A673 (cell line): ENCODE measurements around the gene MAGEF1. TPM values are rescaled to one million over a fixed set of nuclear protein-coding genes. Genes with fewer than 3 reads are reported as not detected.

Experiments used
- BruUV-seq: library from RNA; stranded (reverse); fragments of 400-500 nt; replicated peaks from 2 replicates; lab custom pipeline; 2021; lab: Mats Ljungman, UMichigan
- CTCF ChIA-PET: fragments of 300-600 bp; sonication (Branson Sonifier 250); formaldehyde crosslinking; loops from one replicate; lab custom pipeline; 2022; ENCODE audit warnings: antibody characterized with exemption; lab: Charles Lee
- POLR2A ChIA-PET: fragments of 300-600 bp; sonication (Branson Sonifier 250); formaldehyde crosslinking; loops from one replicate; lab custom pipeline; 2022; ENCODE audit warnings: antibody characterized with exemption; ENCODE audit not compliant: low non-redundant PET; lab: Charles Lee
- DNase-seq: peaks from one replicate; pipeline ENCODE4 v3.0.0-alpha.2; 2015; ENCODE audit warnings: low spot score
- H3K27ac ChIP-seq: fragments of 200-600 bp; sonication (generic); 2 replicates; pipeline ENCODE4 v1.5.1; 2016; ENCODE audit warnings: mixed run types, low read depth, mild to moderate bottlenecking, mixed read lengths, antibody characterized with exemption, low read length; ENCODE audit not compliant: poor library complexity, severe bottlenecking
- H3K27me3 ChIP-seq: fragments of 200-600 bp; sonication (generic); replicated peaks from 2 replicates; pipeline ENCODE4 v1.6.1; 2017; ENCODE audit warnings: mixed run types, low read depth, mild to moderate bottlenecking, mixed read lengths, antibody characterized with exemption, low read length; ENCODE audit not compliant: insufficient read depth, poor library complexity
- H3K36me3 ChIP-seq: fragments of 200-600 bp; sonication (generic); 2 replicates; pipeline ENCODE4 v1.6.1; 2016; ENCODE audit warnings: mixed run types, mild to moderate bottlenecking, mixed read lengths, antibody characterized with exemption, low read length; ENCODE audit not compliant: insufficient read depth, poor library complexity, severe bottlenecking
- H3K4me1 ChIP-seq: fragments of 200-600 bp; sonication (generic); 2 replicates; pipeline ENCODE4 v1.6.1; 2017; ENCODE audit warnings: mixed run types, mild to moderate bottlenecking, mixed read lengths, antibody characterized with exemption, low read length; ENCODE audit not compliant: insufficient read depth, poor library complexity, severe bottlenecking
- H3K4me3 ChIP-seq: fragments of 200-600 bp; sonication (generic); 2 replicates; pipeline ENCODE4 v1.5.1; 2016; ENCODE audit warnings: low read depth, mixed run types, mild to moderate bottlenecking, mixed read lengths, low read length; ENCODE audit not compliant: poor library complexity, severe bottlenecking
- H3K9me3 ChIP-seq: fragments of 200-600 bp; sonication (generic); 2 replicates; pipeline ENCODE4 v1.6.1; 2016; ENCODE audit warnings: mixed run types, low read depth, mild to moderate bottlenecking, mixed read lengths, antibody characterized with exemption, low read length; ENCODE audit not compliant: poor library complexity, severe bottlenecking
- EZH2 ChIP-seq: fragments of 200-600 bp; sonication (generic); IDR thresholded peaks from 2 replicates; pipeline ENCODE4 v1.6.1; 2017; ENCODE audit warnings: borderline replicate concordance, low read depth, mild to moderate bottlenecking, mixed read lengths, antibody characterized with exemption, low read length; ENCODE audit not compliant: poor library complexity, severe bottlenecking
- intact Hi-C: fragments of 100-400 bp; cut with micrococcal nuclease; formaldehyde crosslinking; loops from one replicate; pipeline ENCODE4 v1.10.0; 2022; ENCODE audit not compliant: unreplicated experiment
- total RNA-seq: library from RNA; stranded (reverse); gene quantifications from 2 replicates; pipeline ENCODE4 v1.2.3, GENCODE V29; 2021
- TF ChIP-seq, protein P1 (sequence below): fragments of 300-800, 200-600 bp; sonication (generic); conservative IDR thresholded peaks from 2 replicates; pipeline ENCODE4 v1.5.1; 2017; ENCODE audit warnings: low read depth, mild to moderate bottlenecking, antibody characterized with exemption, low read length, moderate library complexity, mixed read lengths

Gene MAGEF1
- total RNA-seq, 1 experiment from 2014 or later = 47.6 TPM

DNA sequence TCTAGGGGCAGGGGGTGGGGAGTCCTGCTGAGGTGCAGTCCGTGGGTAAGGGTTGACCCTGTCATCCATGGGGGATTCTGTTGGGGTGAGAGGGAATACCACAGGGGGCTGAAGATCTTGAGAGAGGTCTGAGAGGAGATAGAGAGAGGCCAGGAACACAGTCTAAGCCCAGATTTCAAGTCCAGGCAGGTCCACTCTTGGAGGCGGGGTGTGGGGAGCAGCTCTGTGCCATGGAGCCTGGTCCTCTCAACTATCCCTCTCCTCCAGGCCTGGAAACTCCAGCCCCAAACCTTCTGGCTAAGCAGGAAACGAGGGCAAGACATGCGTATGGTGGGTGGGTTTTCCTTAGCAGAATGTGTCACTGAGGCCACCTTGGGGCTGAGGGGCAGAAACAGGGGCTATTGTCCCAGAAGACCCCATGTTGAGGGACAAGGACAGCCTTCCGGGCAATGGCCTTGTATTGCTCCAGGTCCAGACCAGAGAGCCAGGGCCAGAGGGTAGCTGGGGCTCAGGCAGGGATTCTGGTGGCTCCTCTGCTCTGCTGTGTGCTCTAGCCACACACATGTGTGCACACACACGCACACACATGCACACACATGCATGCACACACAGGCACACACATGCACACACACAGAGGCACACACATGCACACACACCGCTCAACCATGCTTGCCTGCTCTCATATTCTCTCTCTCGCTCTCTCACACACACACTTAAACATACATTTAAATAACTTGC, 48.6 kb upstream of the MAGEF1 start:
- H3K36me3 ChIP-seq = no peaks in the 10 kb centered on the region
- no peaks in the 10 kb centered on the region for H3K27me3 ChIP-seq
- intact Hi-C loops = no loop called here
- DNase-seq = no peak
- no TSS peak for BruUV-seq
- CTCF ChIA-PET = no interaction called here
- H3K9me3 ChIP-seq = no peaks in the 10 kb centered on the region
- TF ChIP-seq EZH2 = no peak
- TF ChIP-seq, protein P1, sequence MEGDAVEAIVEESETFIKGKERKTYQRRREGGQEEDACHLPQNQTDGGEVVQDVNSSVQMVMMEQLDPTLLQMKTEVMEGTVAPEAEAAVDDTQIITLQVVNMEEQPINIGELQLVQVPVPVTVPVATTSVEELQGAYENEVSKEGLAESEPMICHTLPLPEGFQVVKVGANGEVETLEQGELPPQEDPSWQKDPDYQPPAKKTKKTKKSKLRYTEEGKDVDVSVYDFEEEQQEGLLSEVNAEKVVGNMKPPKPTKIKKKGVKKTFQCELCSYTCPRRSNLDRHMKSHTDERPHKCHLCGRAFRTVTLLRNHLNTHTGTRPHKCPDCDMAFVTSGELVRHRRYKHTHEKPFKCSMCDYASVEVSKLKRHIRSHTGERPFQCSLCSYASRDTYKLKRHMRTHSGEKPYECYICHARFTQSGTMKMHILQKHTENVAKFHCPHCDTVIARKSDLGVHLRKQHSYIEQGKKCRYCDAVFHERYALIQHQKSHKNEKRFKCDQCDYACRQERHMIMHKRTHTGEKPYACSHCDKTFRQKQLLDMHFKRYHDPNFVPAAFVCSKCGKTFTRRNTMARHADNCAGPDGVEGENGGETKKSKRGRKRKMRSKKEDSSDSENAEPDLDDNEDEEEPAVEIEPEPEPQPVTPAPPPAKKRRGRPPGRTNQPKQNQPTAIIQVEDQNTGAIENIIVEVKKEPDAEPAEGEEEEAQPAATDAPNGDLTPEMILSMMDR = no peak
- H3K4me3 ChIP-seq = no peak overlapping the region
- H3K27ac ChIP-seq = no peak overlapping the region
- H3K4me1 ChIP-seq = peaks cover 24% of the 10 kb centered on the region
- POLR2A ChIA-PET = no interaction called here

DNA sequence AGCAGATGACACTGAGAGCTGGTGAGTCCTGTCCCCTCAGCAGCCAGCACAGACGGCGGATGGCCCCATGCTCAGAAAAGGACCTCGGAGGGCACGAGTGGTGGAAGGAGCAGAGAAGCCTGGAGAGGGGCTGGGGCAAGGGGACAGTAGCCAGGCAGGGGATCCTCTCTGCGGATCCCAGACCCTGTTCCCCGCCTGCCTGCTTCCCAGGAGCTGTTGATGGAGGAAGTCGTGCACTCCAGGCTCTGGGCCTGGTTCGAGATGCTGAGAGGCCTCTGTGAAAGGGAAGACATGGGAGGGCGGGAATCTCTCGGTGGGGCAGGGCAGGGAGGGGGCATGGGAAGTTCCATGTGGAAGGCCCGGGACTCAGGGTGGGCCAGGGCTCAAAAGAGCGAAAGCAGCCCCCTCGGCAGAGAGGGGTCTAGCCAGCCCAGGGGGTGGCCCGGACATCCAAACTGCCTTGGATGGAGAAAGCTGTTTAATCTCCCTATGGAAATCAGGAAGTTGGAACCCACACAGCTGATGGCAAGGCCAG, 47.9 kb upstream of the MAGEF1 start:
- no peak for DNase-seq
- no peak for TF ChIP-seq EZH2
- TF ChIP-seq, protein P1 = no peak
- ChIA-PET CTCF (no interaction called here), POLR2A (no interaction called here)
- intact Hi-C loops = no loop called here
- H3K27me3 ChIP-seq = no peaks in the 10 kb centered on the region
- H3K36me3 ChIP-seq = no peaks in the 10 kb centered on the region
- BruUV-seq = no TSS peak
- peaks cover 24% of the 10 kb centered on the region for H3K4me1 ChIP-seq
- H3K9me3 ChIP-seq = no peaks in the 10 kb centered on the region
- no peak overlapping the region for H3K27ac ChIP-seq
- H3K4me3 ChIP-seq = no peak overlapping the region

DNA sequence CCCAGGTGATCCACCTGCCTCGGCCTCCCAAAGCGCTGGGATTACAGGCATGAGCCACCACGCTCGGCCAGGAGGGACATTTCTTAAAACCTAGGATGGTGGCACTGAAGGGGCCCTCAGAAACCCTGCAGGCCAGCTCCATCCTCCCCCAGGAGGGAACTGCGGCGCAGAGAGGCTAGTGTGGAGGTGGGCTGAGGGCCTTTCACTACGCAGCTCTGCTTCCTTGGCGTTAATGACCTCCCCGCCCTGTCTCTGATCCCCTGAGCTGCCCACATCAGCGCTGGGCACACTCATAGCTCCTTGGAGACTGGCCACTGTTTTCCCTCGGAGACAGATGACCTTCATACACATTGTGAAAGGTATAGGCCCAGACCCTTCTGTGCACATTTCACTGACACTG, 46.2 kb upstream of the MAGEF1 start:
- no TSS peak for BruUV-seq
- no peak for DNase-seq
- CTCF ChIA-PET = no interaction called here
- POLR2A ChIA-PET = no interaction called here
- Histone ChIP-seq H3K36me3 (no peaks in the 10 kb centered on the region), H3K4me1 (peaks cover 24% of the 10 kb centered on the region), H3K9me3 (no peaks in the 10 kb centered on the region), H3K27ac (no peak overlapping the region), H3K27me3 (no peaks in the 10 kb centered on the region), H3K4me3 (no peak overlapping the region)
- intact Hi-C loops = no loop called here
- TF ChIP-seq EZH2 = no peak
- TF ChIP-seq, protein P1 = no peak
